H1 (cell line): ENCODE data around the gene C19orf67. TPM values are rescaled to one million over a fixed set of nuclear protein-coding genes. Genes with fewer than 3 reads are reported as not detected.

Experiments used
- ASH2L ChIP-seq: fragments of 200-600, 300-600 bp; sonication (generic); IDR thresholded peaks from one replicate; pipeline ENCODE4 v1.7.1; 2017; ENCODE audit warnings: low read length
- BRCA1 ChIP-seq: IDR thresholded peaks from 2 replicates; pipeline ENCODE4 v1.6.1; 2012; ENCODE audit warnings: low read depth, low read length, improper control_type of control experiment
- CEBPB ChIP-seq: IDR thresholded peaks from 2 replicates; pipeline ENCODE4 v1.6.1; 2012; ENCODE audit warnings: low read depth, low read length
- CREB1 ChIP-seq: IDR thresholded peaks from 2 replicates; pipeline ENCODE4 v1.6.1; 2012; ENCODE audit warnings: inconsistent platforms
- E2F6 ChIP-seq: IDR thresholded peaks from 2 replicates; pipeline ENCODE4 v1.6.1; 2012; ENCODE audit warnings: inconsistent platforms
- EGR1 ChIP-seq: IDR thresholded peaks from 2 replicates; pipeline ENCODE4 v1.6.1; 2011; ENCODE audit warnings: low read depth, low read length, borderline replicate concordance
- EP300 ChIP-seq, 2 experiments: IDR thresholded peaks; 1 replicate in 1 of 2; 2 replicates in 1 of 2; pipeline ENCODE4 v1.6.1; 2011 to 2012; ENCODE audit warnings: low read depth in 2 of 2, low read length in 2 of 2, mild to moderate bottlenecking in 2 of 2, borderline replicate concordance in 1 of 2, inconsistent platforms in 1 of 2, moderate library complexity in 1 of 2
- GABPA ChIP-seq: IDR thresholded peaks from 2 replicates; pipeline ENCODE4 v1.6.1; 2011; ENCODE audit warnings: mild to moderate bottlenecking, low read length, moderate library complexity, borderline replicate concordance; ENCODE audit not compliant: insufficient read depth
- HDAC2 ChIP-seq, 2 experiments: fragments of 300-600 bp in 1 of 2; sonication (generic) in 1 of 2; IDR thresholded peaks; 2 replicates each; pipeline ENCODE4 v1.6.1; 2011 to 2012; ENCODE audit warnings: low read depth in 2 of 2, low read length in 2 of 2, mild to moderate bottlenecking in 2 of 2, moderate library complexity in 2 of 2, borderline replicate concordance in 1 of 2, inconsistent platforms in 1 of 2
- JUN ChIP-seq: IDR thresholded peaks from 2 replicates; pipeline ENCODE4 v1.6.1; 2011; ENCODE audit warnings: low read depth, mild to moderate bottlenecking, improper control_type of control experiment, low read length
- KDM4A ChIP-seq: IDR thresholded peaks from one replicate; pipeline ENCODE4 v1.7.1; 2012; ENCODE audit warnings: low read depth, mild to moderate bottlenecking, moderate library complexity, low read length, inconsistent platforms; ENCODE audit not compliant: severe bottlenecking
- RAD21 ChIP-seq, 2 experiments: IDR thresholded peaks in 1 of 2; conservative IDR thresholded peaks in 1 of 2; 2 replicates each; pipeline ENCODE4 v1.6.1; 2011; ENCODE audit warnings: low read depth in 2 of 2, low read length in 2 of 2, improper control_type of control experiment in 1 of 2, inconsistent platforms in 1 of 2, mild to moderate bottlenecking in 1 of 2, moderate library complexity in 1 of 2
- RBBP5 ChIP-seq: IDR thresholded peaks from 2 replicates; pipeline ENCODE4 v1.7.1; 2012; ENCODE audit warnings: low read depth, mild to moderate bottlenecking, inconsistent platforms, low read length, moderate library complexity, borderline replicate concordance
- SAP30 ChIP-seq: fragments of 300-600 bp; sonication (generic); IDR thresholded peaks from 2 replicates; pipeline ENCODE4 v1.7.1; 2012; ENCODE audit warnings: low read length, moderate library complexity, mild to moderate bottlenecking, inconsistent platforms; ENCODE audit not compliant: insufficient read depth, insufficient replicate concordance
- SIRT6 ChIP-seq: IDR thresholded peaks from one replicate; pipeline ENCODE4 v1.7.1; 2012; ENCODE audit warnings: low read length, inconsistent platforms
- SIX5 ChIP-seq: IDR thresholded peaks from 2 replicates; pipeline ENCODE4 v1.6.1; 2011; ENCODE audit warnings: mild to moderate bottlenecking, low read depth, low read length
- SRF ChIP-seq: IDR thresholded peaks from 2 replicates; pipeline ENCODE4 v1.6.1; 2011; ENCODE audit warnings: mild to moderate bottlenecking, low read depth, low read length, moderate library complexity
- TAF1 ChIP-seq: IDR thresholded peaks from 2 replicates; pipeline ENCODE4 v1.6.1; 2011; ENCODE audit warnings: mild to moderate bottlenecking, low read depth, low read length
- TAF7 ChIP-seq: optimal IDR thresholded peaks from 2 replicates; pipeline ENCODE3; 2011; ENCODE audit warnings: low read depth, mild to moderate bottlenecking, inconsistent platforms, low read length, moderate library complexity, borderline replicate concordance
- YY1 ChIP-seq: IDR thresholded peaks from 2 replicates; pipeline ENCODE4 v1.6.1; 2011; ENCODE audit warnings: low read depth, mild to moderate bottlenecking, low read length
- polyA plus RNA-seq, 7 experiments: library from polyadenylated mRNA; depleted of rRNA in 3 of 7; stranded (reverse) in 5 of 7; unstranded in 2 of 7; fragments of >200 nt in 5 of 7; fragments of 200-250 nt in 2 of 7; gene quantifications; 1 replicate in 5 of 7; 2 replicates in 1 of 7; 4 replicates in 1 of 7; pipeline versions ENCODE4 v1.2.1 to v1.2.3, GENCODE V29; 2011 to 2013; ENCODE audit warnings: missing spikeins in 2 of 7, mixed read lengths in 2 of 7
- total RNA-seq: library from RNA; stranded (reverse); fragmentation: NEBNext Ultra II Directional; extraction: Animal tissue kit (Norgen Biotek cat#: 25700); gene quantifications from 2 replicates; pipeline ENCODE4 v1.2.1, GENCODE V29; 2021
- TF ChIP-seq, protein P1 (sequence below), 3 experiments: IDR thresholded peaks; 1 replicate in 2 of 3; 2 replicates in 1 of 3; pipeline versions ENCODE4 v1.5.1 to v1.6.1; 2011; ENCODE audit warnings: low read length in 3 of 3, mild to moderate bottlenecking in 3 of 3, inconsistent platforms in 2 of 3, low read depth in 1 of 3, moderate library complexity in 1 of 3; ENCODE audit not compliant: insufficient read depth in 1 of 3; ENCODE audit errors: control extremely low read depth in 1 of 3

Gene C19orf67
- total and polyA plus RNA-seq, 2 of the 8 experiments (the other 6 are each of a cell fraction or from before 2014, with no cell fraction given) = 0.12 TPM; not detected in 1

- TF ChIP-seq RBBP5 = no peak
- TF ChIP-seq BRCA1 = no peak
- TF ChIP-seq, protein P1, sequence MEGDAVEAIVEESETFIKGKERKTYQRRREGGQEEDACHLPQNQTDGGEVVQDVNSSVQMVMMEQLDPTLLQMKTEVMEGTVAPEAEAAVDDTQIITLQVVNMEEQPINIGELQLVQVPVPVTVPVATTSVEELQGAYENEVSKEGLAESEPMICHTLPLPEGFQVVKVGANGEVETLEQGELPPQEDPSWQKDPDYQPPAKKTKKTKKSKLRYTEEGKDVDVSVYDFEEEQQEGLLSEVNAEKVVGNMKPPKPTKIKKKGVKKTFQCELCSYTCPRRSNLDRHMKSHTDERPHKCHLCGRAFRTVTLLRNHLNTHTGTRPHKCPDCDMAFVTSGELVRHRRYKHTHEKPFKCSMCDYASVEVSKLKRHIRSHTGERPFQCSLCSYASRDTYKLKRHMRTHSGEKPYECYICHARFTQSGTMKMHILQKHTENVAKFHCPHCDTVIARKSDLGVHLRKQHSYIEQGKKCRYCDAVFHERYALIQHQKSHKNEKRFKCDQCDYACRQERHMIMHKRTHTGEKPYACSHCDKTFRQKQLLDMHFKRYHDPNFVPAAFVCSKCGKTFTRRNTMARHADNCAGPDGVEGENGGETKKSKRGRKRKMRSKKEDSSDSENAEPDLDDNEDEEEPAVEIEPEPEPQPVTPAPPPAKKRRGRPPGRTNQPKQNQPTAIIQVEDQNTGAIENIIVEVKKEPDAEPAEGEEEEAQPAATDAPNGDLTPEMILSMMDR (IDR thresholded peaks at IDR 0.05; ENCODE audit: control extremely low read depth in 1 of 3, insufficient read depth in 1 of 3, low read depth in 1 of 3, low read length in 3 of 3) = peak; percentile 95 to 97 (median 96)
- no peak for TF ChIP-seq KDM4A
- TF ChIP-seq EGR1 = no peak
- TF ChIP-seq HDAC2 (IDR thresholded peaks at IDR 0.05; ENCODE audit: borderline replicate concordance in 1 of 2, low read depth in 2 of 2, low read length in 2 of 2) = no peak
- no peak for TF ChIP-seq ASH2L
- TF ChIP-seq E2F6 = no peak
- no peak for TF ChIP-seq CEBPB
- no peak for TF ChIP-seq SIX5
- peak; percentile 43; the same call in 1 of the 2 replicates for TF ChIP-seq CREB1
- no peak for TF ChIP-seq TAF7
- TF ChIP-seq SRF = no peak
- no peak for TF ChIP-seq JUN
- TF ChIP-seq TAF1 = no peak
- TF ChIP-seq EP300 (IDR thresholded peaks at IDR 0.05; ENCODE audit: borderline replicate concordance in 1 of 2, low read depth in 2 of 2, low read length in 2 of 2) = no peak
- peak; percentile 66 to 75 for TF ChIP-seq RAD21 (IDR thresholded peaks at IDR 0.05 in 1 of 2, conservative IDR thresholded peaks at IDR 0.05 in 1 of 2; ENCODE audit: low read depth in 2 of 2, low read length in 2 of 2)
- no peak for TF ChIP-seq GABPA
- peak; percentile 39; the same call in 1 of the 2 replicates for TF ChIP-seq YY1
- TF ChIP-seq SIRT6 = no peak
- TF ChIP-seq SAP30 = no peak
- TF ChIP-seq, all 59 proteins: peak for 6
These were observed 37.0 kb downstream of the C19orf67 start (continued) for GRCh38 chr19:14048443-14049153.
